ENCODE measurements around the gene AMPH. TPM values are rescaled to one million over a fixed set of nuclear protein-coding genes. Genes with fewer than 3 reads are reported as not detected.

Gene AMPH
- total RNA-seq, 1 donor from 2014 or later = not detected

GRCh38 chr7:38658921-38659320 lies 27.7 kb upstream of the AMPH start:
- Mint-ChIP-seq H3K4me1 (no peaks in the 10 kb centered on the region), H3K36me3 (ENCODE audit: low read depth) (no peaks in the 10 kb centered on the region), H3K4me3 (no peak overlapping the region), H3K27ac (no peak overlapping the region), H3K9me3 (no peaks in the 10 kb centered on the region), H3K27me3 (peaks cover 17% of the 10 kb centered on the region)
- ATAC-seq (ENCODE audit: low read depth) (no peak), DNase-seq (no peak)
- POLR2A ChIA-PET = no interaction called here
- CTCF ChIA-PET = interaction anchor here (2.8 kb wide), 1 partner anchor 260 kb away, joined by 17 read pairs; no protein-coding TSS in a partner anchor
- intact Hi-C loops (cut with micrococcal nuclease) = no loop called here
- no peak for TF ChIP-seq CTCF (IDR thresholded peaks at IDR 0.05)

GRCh38 chr7:38656968-38657367 lies 25.8 kb upstream of the AMPH start:
- ATAC-seq (ENCODE audit: low read depth) (no peak), DNase-seq (no peak)
- H3K36me3 Mint-ChIP-seq (ENCODE audit: low read depth) = no peaks in the 10 kb centered on the region
- H3K4me1 Mint-ChIP-seq = no peaks in the 10 kb centered on the region
- POLR2A ChIA-PET = no interaction called here
- no peak for TF ChIP-seq CTCF (IDR thresholded peaks at IDR 0.05)
- no peak overlapping the region for H3K27ac Mint-ChIP-seq
- CTCF ChIA-PET = interaction anchor here (1.0 to 2.8 kb wide), 2 partner anchors 34 to 258 kb away, joined by 3 to 17 read pairs; no protein-coding TSS in a partner anchor
- H3K9me3 Mint-ChIP-seq = no peaks in the 10 kb centered on the region
- intact Hi-C loops (cut with micrococcal nuclease) = no loop called here
- H3K4me3 Mint-ChIP-seq = no peak overlapping the region
- H3K27me3 Mint-ChIP-seq = peaks cover 9% of the 10 kb centered on the region

GRCh38 chr7:38655833-38656774 lies 24.9 kb upstream of the AMPH start:
- no peak overlapping the region for H3K27ac Mint-ChIP-seq
- ATAC-seq (ENCODE audit: low read depth) (no peak), DNase-seq (no peak)
- CTCF ChIA-PET = interaction anchor here (1.0 to 2.8 kb wide), 2 partner anchors 35 to 257 kb away, joined by 3 to 17 read pairs; no protein-coding TSS in a partner anchor
- POLR2A ChIA-PET = no interaction called here
- intact Hi-C loops (cut with micrococcal nuclease) = no loop called here
- peaks cover 7% of the 10 kb centered on the region for H3K27me3 Mint-ChIP-seq
- no peaks in the 10 kb centered on the region for H3K9me3 Mint-ChIP-seq
- no peak for TF ChIP-seq CTCF (IDR thresholded peaks at IDR 0.05)
- H3K4me1 Mint-ChIP-seq = no peaks in the 10 kb centered on the region
- H3K4me3 Mint-ChIP-seq = no peak overlapping the region
- H3K36me3 Mint-ChIP-seq (ENCODE audit: low read depth) = no peaks in the 10 kb centered on the region

GRCh38 chr7:38637957-38638356 lies 6.8 kb upstream of the AMPH start:
- ATAC-seq (ENCODE audit: low read depth) = no peak
- H3K4me3 Mint-ChIP-seq = no peak overlapping the region
- H3K27me3 Mint-ChIP-seq = peaks cover 17% of the 10 kb centered on the region
- POLR2A ChIA-PET = no interaction called here
- TF ChIP-seq CTCF (IDR thresholded peaks at IDR 0.05) = no peak
- CTCF ChIA-PET = no interaction called here
- DNase-seq = no peak
- no peaks in the 10 kb centered on the region for H3K36me3 Mint-ChIP-seq (ENCODE audit: low read depth)
- no peak overlapping the region for H3K27ac Mint-ChIP-seq
- H3K4me1 Mint-ChIP-seq = no peaks in the 10 kb centered on the region
- intact Hi-C loops (cut with micrococcal nuclease) = no loop called here
- no peaks in the 10 kb centered on the region for H3K9me3 Mint-ChIP-seq

- ChIA-PET CTCF (interaction anchor here (1.2 to 1.5 kb wide), 2 partner anchors 11 to 233 kb away, joined by 3 to 8 read pairs; no protein-coding TSS in a partner anchor), POLR2A (no interaction called here)
- Mint-ChIP-seq H3K36me3 (ENCODE audit: low read depth) (no peaks in the 10 kb centered on the region), H3K4me1 (peaks cover 13% of the 10 kb centered on the region), H3K4me3 (no peak overlapping the region), H3K27me3 (peaks cover 48% of the 10 kb centered on the region), H3K27ac (no peak overlapping the region), H3K9me3 (no peaks in the 10 kb centered on the region)
- intact Hi-C loops (cut with micrococcal nuclease) = no loop called here
- ATAC-seq (ENCODE audit: low read depth) = no peak
- no peak for DNase-seq
- no peak for TF ChIP-seq CTCF (IDR thresholded peaks at IDR 0.05)
These were observed 1.2 kb upstream of the AMPH start for GRCh38 chr7:38632411-38632810.
